Measurements from ENCODE around the gene HECW1. TPM values are rescaled to one million over a fixed set of nuclear protein-coding genes. Genes with fewer than 3 reads are reported as not detected.

The HECW1 gene
- total RNA-seq, 2 experiments from 2014 or later = not detected

DNA sequence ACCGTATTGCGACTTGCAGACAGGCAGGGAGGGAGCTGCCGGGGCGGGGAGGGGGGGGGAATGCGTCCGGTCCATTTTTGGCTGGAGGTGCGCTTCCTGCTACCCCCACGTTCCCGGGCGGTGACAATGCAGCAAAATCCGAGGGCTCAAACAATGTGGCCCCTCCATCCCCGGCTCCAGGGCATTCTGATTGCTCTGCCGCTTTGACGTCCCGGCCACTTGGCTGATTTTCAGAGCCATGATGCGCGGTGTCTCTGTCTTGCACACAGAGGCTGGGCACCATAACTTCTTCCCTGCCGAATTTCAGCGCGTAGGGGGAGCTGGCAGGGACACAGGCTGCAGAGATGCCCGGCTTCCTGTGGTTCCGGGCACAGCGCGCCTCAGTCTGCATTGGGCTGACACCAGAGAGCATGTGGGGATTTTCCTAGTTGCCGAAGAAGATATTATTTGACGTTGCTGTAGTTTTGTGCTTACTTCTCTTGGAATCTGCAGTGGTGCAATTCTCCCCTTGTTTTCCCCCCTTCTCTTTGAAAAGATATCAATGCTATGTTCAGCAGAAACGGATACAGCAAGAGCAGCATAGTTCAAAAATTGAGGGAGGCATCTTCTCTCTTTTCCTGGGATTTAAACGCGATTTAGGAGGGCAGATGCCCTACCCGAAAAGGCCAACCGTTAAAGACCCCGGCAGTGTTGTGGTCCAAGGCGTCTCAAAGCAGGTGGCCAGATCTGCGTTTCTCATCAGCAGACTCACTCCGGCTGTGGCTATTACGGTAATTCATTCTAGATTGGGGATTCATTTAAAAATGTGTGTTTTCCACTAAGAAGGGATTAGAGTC lies 1.4 kb downstream of the HECW1 start:
- intact Hi-C loops (cut with micrococcal nuclease) = no loop called here
- H3K27me3 Mint-ChIP-seq = peaks cover 58% of the 10 kb centered on the region
- no peaks in the 10 kb centered on the region for H3K36me3 Mint-ChIP-seq
- H3K27ac Mint-ChIP-seq = no peak overlapping the region
- DNase-seq = peak; percentile 13
- H3K4me1 Mint-ChIP-seq (ENCODE audit: low read depth) = peaks cover 6% of the 10 kb centered on the region
- H3K9me3 Mint-ChIP-seq = no peaks in the 10 kb centered on the region
- CTCF ChIA-PET = no interaction called here
- POLR2A ChIA-PET = interaction anchor here (0.6 kb wide), 1 partner anchor 803 kb away, joined by 4 read pairs; no protein-coding TSS in a partner anchor
- no peak overlapping the region for H3K4me3 Mint-ChIP-seq

- ChIA-PET POLR2A (no interaction called here), CTCF (no interaction called here)
- Mint-ChIP-seq H3K36me3 (no peaks in the 10 kb centered on the region), H3K4me1 (ENCODE audit: low read depth) (peaks cover 6% of the 10 kb centered on the region), H3K4me3 (no peak overlapping the region), H3K27me3 (peaks cover 57% of the 10 kb centered on the region), H3K9me3 (no peaks in the 10 kb centered on the region), H3K27ac (no peak overlapping the region)
- intact Hi-C loops (cut with micrococcal nuclease) = no loop called here
- no peak for DNase-seq
Observed at GRCh38 chr7:43114458-43114780, 2.0 kb downstream of the HECW1 start.

- intact Hi-C loops (cut with micrococcal nuclease) = no loop called here
- Mint-ChIP-seq H3K9me3 (no peaks in the 10 kb centered on the region), H3K4me1 (ENCODE audit: low read depth) (peaks cover 4% of the 10 kb centered on the region), H3K27me3 (peaks cover 45% of the 10 kb centered on the region), H3K36me3 (no peaks in the 10 kb centered on the region), H3K27ac (no peak overlapping the region), H3K4me3 (no peak overlapping the region)
- ChIA-PET CTCF (no interaction called here), POLR2A (no interaction called here)
- DNase-seq = no peak
Observed at GRCh38 chr7:43116451-43116850, 4.0 kb downstream of the HECW1 start.

DNA sequence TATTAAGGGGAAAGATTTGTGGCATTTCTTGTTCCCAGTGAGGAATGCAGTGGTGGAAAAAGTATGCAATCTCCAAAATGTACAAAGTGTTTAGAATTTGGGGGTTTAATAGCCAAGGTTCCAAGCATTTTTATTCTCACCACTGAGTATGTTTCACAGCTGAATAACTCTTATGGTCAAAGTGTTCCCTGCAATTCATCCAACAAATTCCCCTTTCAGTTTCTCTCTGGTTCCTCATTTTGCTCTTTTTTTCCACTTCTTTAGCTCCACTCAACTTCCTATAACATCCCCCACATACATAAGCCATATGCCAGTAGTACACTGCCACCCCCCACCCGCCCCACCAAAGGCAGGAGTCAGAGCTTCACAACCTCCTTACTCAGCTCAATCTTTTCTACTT lies 4.6 kb downstream of the HECW1 start:
- Mint-ChIP-seq H3K36me3 (no peaks in the 10 kb centered on the region), H3K4me3 (no peak overlapping the region), H3K27ac (no peak overlapping the region), H3K27me3 (peaks cover 39% of the 10 kb centered on the region), H3K4me1 (ENCODE audit: low read depth) (peaks cover 4% of the 10 kb centered on the region), H3K9me3 (no peaks in the 10 kb centered on the region)
- CTCF ChIA-PET = no interaction called here
- DNase-seq = no peak
- intact Hi-C loops (cut with micrococcal nuclease) = no loop called here
- POLR2A ChIA-PET = no interaction called here

GRCh38 chr7:43117861-43118260 lies 5.4 kb downstream of the HECW1 start:
- POLR2A ChIA-PET = no interaction called here
- DNase-seq = no peak
- Mint-ChIP-seq H3K36me3 (no peaks in the 10 kb centered on the region), H3K27me3 (peaks cover 35% of the 10 kb centered on the region), H3K4me3 (no peak overlapping the region), H3K4me1 (ENCODE audit: low read depth) (peaks cover 4% of the 10 kb centered on the region), H3K27ac (no peak overlapping the region), H3K9me3 (no peaks in the 10 kb centered on the region)
- intact Hi-C loops (cut with micrococcal nuclease) = no loop called here
- CTCF ChIA-PET = no interaction called here

- Mint-ChIP-seq H3K27me3 (peaks cover 35% of the 10 kb centered on the region), H3K9me3 (no peaks in the 10 kb centered on the region), H3K4me1 (ENCODE audit: low read depth) (peaks cover 4% of the 10 kb centered on the region), H3K4me3 (no peak overlapping the region), H3K27ac (no peak overlapping the region), H3K36me3 (no peaks in the 10 kb centered on the region)
- POLR2A ChIA-PET = no interaction called here
- intact Hi-C loops (cut with micrococcal nuclease) = no loop called here
- CTCF ChIA-PET = no interaction called here
- no peak for DNase-seq
Observed at GRCh38 chr7:43118313-43118712, 5.9 kb downstream of the HECW1 start.

GRCh38 chr7:43119371-43120075 lies 7.1 kb downstream of the HECW1 start:
- no peaks in the 10 kb centered on the region for H3K9me3 Mint-ChIP-seq
- no peaks in the 10 kb centered on the region for H3K36me3 Mint-ChIP-seq
- H3K4me3 Mint-ChIP-seq = no peak overlapping the region
- peaks cover 29% of the 10 kb centered on the region for H3K27me3 Mint-ChIP-seq
- DNase-seq = no peak
- H3K4me1 Mint-ChIP-seq (ENCODE audit: low read depth) = no peaks in the 10 kb centered on the region
- ChIA-PET POLR2A (no interaction called here), CTCF (no interaction called here)
- no peak overlapping the region for H3K27ac Mint-ChIP-seq
- intact Hi-C loops (cut with micrococcal nuclease) = no loop called here

DNA sequence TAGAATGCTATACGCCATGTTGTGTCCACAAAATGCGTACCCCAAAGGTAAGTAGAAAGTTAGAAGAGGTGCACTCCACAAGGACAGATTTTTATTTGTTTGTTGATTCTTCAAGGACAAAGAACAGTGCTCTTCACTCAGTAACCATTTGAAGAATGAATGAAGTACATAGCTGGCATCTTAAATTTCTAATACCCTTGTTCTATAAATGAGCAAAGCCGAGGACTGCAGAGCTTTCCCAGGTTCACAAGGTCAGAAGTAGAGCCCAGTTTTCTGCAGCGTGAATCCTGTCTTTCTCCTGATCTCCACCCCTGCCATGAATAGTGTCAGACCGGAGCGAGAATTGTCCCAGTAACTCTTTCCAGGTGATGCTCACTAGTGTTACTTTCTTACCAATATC lies 9.5 kb downstream of the HECW1 start:
- no peak for DNase-seq
- Mint-ChIP-seq H3K4me1 (ENCODE audit: low read depth) (no peaks in the 10 kb centered on the region), H3K4me3 (no peak overlapping the region), H3K27ac (no peak overlapping the region), H3K27me3 (peaks cover 16% of the 10 kb centered on the region), H3K36me3 (no peaks in the 10 kb centered on the region), H3K9me3 (no peaks in the 10 kb centered on the region)
- ChIA-PET POLR2A (no interaction called here), CTCF (no interaction called here)
- intact Hi-C loops (cut with micrococcal nuclease) = no loop called here

DNA sequence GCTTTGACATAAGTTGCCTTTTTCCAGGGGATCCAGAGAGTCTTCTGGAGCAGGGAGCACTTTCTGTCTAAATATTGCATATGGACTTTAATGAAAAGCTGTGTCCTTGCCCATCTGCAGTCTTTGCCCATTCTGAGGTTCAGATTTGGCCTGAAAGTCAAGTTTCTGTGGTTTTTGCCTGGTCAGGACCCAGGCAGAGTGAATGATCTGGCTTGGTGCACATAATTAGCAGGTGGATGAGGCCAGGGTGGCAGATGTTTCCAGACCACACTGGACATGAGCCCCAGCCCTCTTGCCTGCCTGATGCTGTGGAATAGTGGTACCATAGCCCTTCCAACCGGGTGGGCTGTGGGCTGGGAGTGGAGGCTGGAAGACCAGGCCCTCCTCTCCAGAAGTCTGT lies 11.0 kb downstream of the HECW1 start:
- no peak for DNase-seq
- Mint-ChIP-seq H3K9me3 (no peaks in the 10 kb centered on the region), H3K27me3 (peaks cover 6% of the 10 kb centered on the region), H3K27ac (no peak overlapping the region), H3K4me1 (ENCODE audit: low read depth) (no peaks in the 10 kb centered on the region), H3K4me3 (no peak overlapping the region), H3K36me3 (no peaks in the 10 kb centered on the region)
- POLR2A ChIA-PET = no interaction called here
- CTCF ChIA-PET = no interaction called here
- intact Hi-C loops (cut with micrococcal nuclease) = no loop called here

- peaks cover 6% of the 10 kb centered on the region for H3K27me3 Mint-ChIP-seq
- intact Hi-C loops (cut with micrococcal nuclease) = no loop called here
- H3K4me1 Mint-ChIP-seq (ENCODE audit: low read depth) = no peaks in the 10 kb centered on the region
- H3K27ac Mint-ChIP-seq = no peak overlapping the region
- no peaks in the 10 kb centered on the region for H3K9me3 Mint-ChIP-seq
- no peak for DNase-seq
- ChIA-PET POLR2A (no interaction called here), CTCF (interaction anchor here (1.0 kb wide), 1 partner anchor 16 kb away, joined by 4 read pairs; no protein-coding TSS in a partner anchor)
- H3K36me3 Mint-ChIP-seq = no peaks in the 10 kb centered on the region
- H3K4me3 Mint-ChIP-seq = no peak overlapping the region
Observed at GRCh38 chr7:43124388-43124787, 11.9 kb downstream of the HECW1 start.

DNA sequence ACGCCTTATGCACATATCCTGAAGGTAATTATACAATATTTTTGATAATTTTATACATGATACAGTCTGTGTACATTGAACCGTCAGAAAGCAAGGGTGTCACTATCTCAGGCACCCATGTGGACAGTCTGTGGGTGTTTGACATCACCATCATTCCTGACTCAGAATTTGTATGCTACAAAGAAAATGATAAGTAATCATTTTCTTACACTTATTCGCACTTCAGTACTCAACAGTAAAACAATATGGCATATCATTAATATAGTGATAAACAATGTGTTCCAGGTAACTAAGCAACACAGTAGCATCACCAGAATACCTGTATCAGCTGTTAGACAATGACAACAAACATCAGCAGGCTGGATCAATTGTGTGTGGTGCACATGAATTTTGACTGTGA lies 17.9 kb downstream of the HECW1 start:
- intact Hi-C loops (cut with micrococcal nuclease) = no loop called here
- CTCF ChIA-PET = no interaction called here
- H3K4me3 Mint-ChIP-seq = no peak overlapping the region
- H3K4me1 Mint-ChIP-seq (ENCODE audit: low read depth) = no peaks in the 10 kb centered on the region
- DNase-seq = no peak
- no peak overlapping the region for H3K27ac Mint-ChIP-seq
- POLR2A ChIA-PET = no interaction called here
- H3K27me3 Mint-ChIP-seq = no peaks in the 10 kb centered on the region
- no peaks in the 10 kb centered on the region for H3K9me3 Mint-ChIP-seq
- H3K36me3 Mint-ChIP-seq = no peaks in the 10 kb centered on the region

DNA sequence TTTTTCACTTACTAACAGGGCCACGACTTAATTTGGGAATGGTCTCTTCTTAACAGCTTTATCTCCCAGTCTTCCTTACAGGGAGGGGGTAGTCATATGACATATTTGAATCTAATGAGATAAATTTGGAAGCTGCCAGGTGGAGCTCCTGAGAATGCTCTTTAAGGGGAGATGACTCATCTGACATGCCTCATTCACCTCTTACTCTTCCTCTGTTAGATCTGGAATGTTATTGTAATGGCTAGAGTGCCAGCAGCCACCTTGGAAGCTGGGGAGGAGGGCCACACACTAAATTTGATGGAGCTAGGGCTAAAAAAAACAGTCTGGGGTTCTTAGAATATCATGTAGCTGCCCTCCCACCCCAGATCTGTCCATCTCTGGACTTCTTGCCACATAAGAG lies 22.7 kb downstream of the HECW1 start:
- CTCF ChIA-PET = no interaction called here

GRCh38 chr7:43136064-43136463 lies 23.6 kb downstream of the HECW1 start:
- ChIA-PET POLR2A (no interaction called here), CTCF (no interaction called here)
- H3K4me1 Mint-ChIP-seq (ENCODE audit: low read depth) = no peaks in the 10 kb centered on the region
- no peak overlapping the region for H3K4me3 Mint-ChIP-seq
- peaks cover 14% of the 10 kb centered on the region for H3K27me3 Mint-ChIP-seq
- no peak for DNase-seq
- intact Hi-C loops (cut with micrococcal nuclease) = no loop called here
- H3K27ac Mint-ChIP-seq = no peak overlapping the region
- H3K9me3 Mint-ChIP-seq = no peaks in the 10 kb centered on the region
- H3K36me3 Mint-ChIP-seq = no peaks in the 10 kb centered on the region

More for the DNA sequence above, 22.7 kb downstream of the HECW1 start:
- Mint-ChIP-seq H3K9me3 (no peaks in the 10 kb centered on the region), H3K27me3 (peaks cover 11% of the 10 kb centered on the region), H3K4me1 (ENCODE audit: low read depth) (no peaks in the 10 kb centered on the region), H3K27ac (no peak overlapping the region), H3K36me3 (no peaks in the 10 kb centered on the region), H3K4me3 (no peak overlapping the region)
- POLR2A ChIA-PET = no interaction called here
- no peak for DNase-seq
- intact Hi-C loops (cut with micrococcal nuclease) = no loop called here
